GM12878 (cell line): ENCODE measurements around the gene SPINT2. TPM values are rescaled to one million over a fixed set of nuclear protein-coding genes. Genes with fewer than 3 reads are reported as not detected.

Source experiments
- ATAC-seq: fragments of 200-7000 bp; cut with Tn5 transposase; 3 replicates; pipeline ENCODE4 v1.9.1; 2020; ENCODE audit warnings: mild to moderate bottlenecking, moderate library complexity
- BruUV-seq: library from RNA; stranded (reverse); fragments of 400-500 nt; replicated peaks from 2 replicates; lab custom pipeline; 2021; lab: Mats Ljungman, UMichigan
- CTCF ChIA-PET: fragments of 300-600 bp; sonication (Branson Sonifier 250); formaldehyde crosslinking; extraction: SDS; loops from one replicate; lab custom pipeline; 2021; ENCODE audit warnings: inconsistent platforms; lab: Yijun Ruan, JAX
- POLR2A ChIA-PET: fragments of 350-600 bp; formaldehyde crosslinking; extraction: SDS; loops from one replicate; lab custom pipeline; 2021; ENCODE audit warnings: inconsistent platforms; lab: Charles Lee
- RAD21 ChIA-PET: fragments of 300-600 bp; sonication (Branson Sonifier 250); formaldehyde crosslinking; loops from one replicate; lab custom pipeline; 2023; ENCODE audit warnings: antibody characterized with exemption; ENCODE audit not compliant: unreplicated experiment; lab: Charles Lee
- SMC1A ChIA-PET: fragments of 300-600 bp; sonication (Branson Sonifier 250); formaldehyde crosslinking; loops from one replicate; lab custom pipeline; 2023; ENCODE audit not compliant: unreplicated experiment, uncharacterized antibody; lab: Charles Lee
- DNase-seq: peaks from one replicate; pipeline ENCODE4 v3.0.0-alpha.2; 2011; ENCODE audit warnings: low read depth, low spot score
- FAIRE-seq: peaks from 3 replicates; lab custom pipeline; 2011; peaks lifted over from hg19 to GRCh38; lab: Jason Lieb, UNC
- H2AFZ ChIP-seq: 2 replicates; pipeline ENCODE4 v1.6.0; 2011; ENCODE audit warnings: low read depth, low read length, control low read depth; ENCODE audit not compliant: control insufficient read depth
- H3K27ac ChIP-seq: 2 replicates; pipeline ENCODE4 v1.5.1; 2011; ENCODE audit warnings: control low read depth; ENCODE audit not compliant: control insufficient read depth, insufficient read depth
- H3K27me3 ChIP-seq, 2 experiments: replicated peaks in 1 of 2; 2 replicates each; pipeline versions ENCODE4 v1.6.0 to v1.6.1; 2011; ENCODE audit warnings: low read length in 1 of 2; ENCODE audit not compliant: control insufficient read depth in 2 of 2, insufficient read depth in 2 of 2
- H3K36me3 ChIP-seq, 2 experiments: 2 replicates each; pipeline ENCODE4 v1.5.1; 2011; ENCODE audit warnings: low read length in 1 of 2; ENCODE audit not compliant: control insufficient read depth in 2 of 2, insufficient read depth in 2 of 2
- H3K4me1 ChIP-seq: 2 replicates; pipeline ENCODE4 v1.6.1; 2011; ENCODE audit warnings: mild to moderate bottlenecking, low read length, moderate library complexity, mixed read lengths; ENCODE audit not compliant: control insufficient read depth, insufficient read depth
- H3K4me2 ChIP-seq: 2 replicates; pipeline ENCODE4 v1.6.0; 2011; ENCODE audit warnings: control low read depth; ENCODE audit not compliant: control insufficient read depth, insufficient read depth
- H3K4me3 ChIP-seq: fragments of 200-600 bp; sonication (generic); 2 replicates; pipeline ENCODE4 v1.5.1; 2016
- H3K79me2 ChIP-seq: 2 replicates; pipeline ENCODE4 v1.6.0; 2011; ENCODE audit warnings: low read length; ENCODE audit not compliant: control insufficient read depth, insufficient read depth
- H3K9ac ChIP-seq: 2 replicates; pipeline ENCODE4 v1.8.0; 2011; ENCODE audit warnings: low read length, control low read depth, mixed read lengths; ENCODE audit not compliant: control insufficient read depth, insufficient read depth
- H3K9me3 ChIP-seq: replicated peaks from 3 replicates; pipeline ENCODE4 v1.5.1; 2011; ENCODE audit warnings: mild to moderate bottlenecking, low read length; ENCODE audit not compliant: control insufficient read depth, insufficient read depth
- H4K20me1 ChIP-seq: 2 replicates; pipeline ENCODE4 v1.6.0; 2011; ENCODE audit not compliant: control insufficient read depth, insufficient read depth
- HDAC2 ChIP-seq: fragments of 200-600 bp; sonication (generic); IDR thresholded peaks from 2 replicates; pipeline ENCODE4 v1.6.1; 2017
- IKZF1 ChIP-seq: fragments of 450-650 bp; conservative IDR thresholded peaks from 2 replicates; pipeline ENCODE4 v1.6.1; 2017; ENCODE audit warnings: antibody characterized with exemption, mild to moderate bottlenecking
- LARP7 ChIP-seq: fragments of 450-650 bp; IDR thresholded peaks from 2 replicates; pipeline ENCODE4 v1.6.1; 2017; ENCODE audit warnings: mild to moderate bottlenecking
- MTA3 ChIP-seq: IDR thresholded peaks from 2 replicates; pipeline ENCODE4 v1.6.1; 2012; ENCODE audit warnings: low read length, inconsistent platforms, borderline replicate concordance
- PKNOX1 ChIP-seq: fragments of 450-650 bp; IDR thresholded peaks from 2 replicates; pipeline ENCODE4 v1.6.1; 2016; ENCODE audit warnings: mild to moderate bottlenecking
- POLR2AphosphoS5 ChIP-seq: IDR thresholded peaks from 2 replicates; pipeline ENCODE4 v1.6.1; 2011; ENCODE audit warnings: mild to moderate bottlenecking, low read length, inconsistent platforms
- RCOR1 ChIP-seq: conservative IDR thresholded peaks from 2 replicates; pipeline ENCODE4 v1.6.1; 2012; ENCODE audit warnings: low read depth, low read length, improper control_type of control experiment
- RELB ChIP-seq: fragments of 450-650 bp; IDR thresholded peaks from 2 replicates; pipeline ENCODE4 v1.6.1; 2017; ENCODE audit warnings: low read depth, mild to moderate bottlenecking, moderate library complexity
- RFX5 ChIP-seq: IDR thresholded peaks from 2 replicates; pipeline ENCODE4 v1.6.1; 2011; ENCODE audit warnings: low read depth, low read length, improper control_type of control experiment
- SMC3 ChIP-seq: IDR thresholded peaks from 2 replicates; pipeline ENCODE4 v1.6.1; 2011; ENCODE audit warnings: low read length, improper control_type of control experiment, borderline replicate concordance
- SPI1 ChIP-seq: IDR thresholded peaks from 2 replicates; pipeline ENCODE4 v1.6.1; 2011; ENCODE audit warnings: low read depth, mild to moderate bottlenecking, low read length, moderate library complexity, borderline replicate concordance; ENCODE audit not compliant: insufficient read depth
- SREBF2 ChIP-seq: IDR thresholded peaks from 2 replicates; pipeline ENCODE4 v1.6.1; 2012; ENCODE audit warnings: mild to moderate bottlenecking, low read length
- ZBED1 ChIP-seq: IDR thresholded peaks from 2 replicates; pipeline ENCODE4 v1.6.1; 2016; ENCODE audit warnings: borderline replicate concordance
- WGBS: methylation state at CpG from one replicate; pipeline ENCODE4 v1.1.6; 2016; ENCODE audit warnings: low lambda C conversion rate; ENCODE audit not compliant: insufficient replicate concordance, insufficient coverage; ENCODE audit errors: missing lambda C conversion rate; 5-methylcytosine and 5-hydroxymethylcytosine counted together
- in situ Hi-C: fragments of 300-500 bp; cut with MboI; formaldehyde crosslinking; loops from 9 replicates; pipeline ENCODE4 v1.14.3; 2018; ENCODE audit warnings: mixed read lengths
- intact Hi-C: fragments of 100-400 bp; cut with micrococcal nuclease; formaldehyde crosslinking; loops from one replicate; pipeline ENCODE4 v1.14.2; 2022; ENCODE audit not compliant: unreplicated experiment
- polyA plus RNA-seq, 11 experiments: library from polyadenylated mRNA; depleted of rRNA in 4 of 11; unstranded in 6 of 11; stranded (reverse) in 5 of 11; fragments of >200 nt; fragmentation: Nextera tagmentation in 4 of 11; fragmentation: Illumina TruSeq in 1 of 11; extraction: Ambion mirVana in 4 of 11; extraction: Trizol in 1 of 11; gene quantifications; 1 replicate in 1 of 11; 2 replicates in 10 of 11; pipeline versions ENCODE4 v1.2.1 to v1.2.3, GENCODE V29; 2011 to 2016; ENCODE audit warnings: inconsistent platforms in 2 of 11, missing spikeins in 2 of 11, low read depth in 1 of 11
- total RNA-seq, 4 experiments: library from RNA; depleted of rRNA in 3 of 4; stranded (reverse); fragments of >200 nt in 3 of 4; fragmentation: Illumina TruSeq in 1 of 4; extraction: Trizol in 1 of 4; gene quantifications; 2 replicates each; pipeline versions ENCODE4 v1.2.1 to v1.2.3, GENCODE V29; 2013 to 2021
- TF ChIP-seq, protein P1 (sequence below): IDR thresholded peaks from 2 replicates; pipeline ENCODE4 v1.6.1; 2011; ENCODE audit warnings: borderline replicate concordance, low read depth, mild to moderate bottlenecking, moderate library complexity, mixed read lengths, low read length; ENCODE audit not compliant: insufficient read depth; ENCODE audit errors: extremely low read length
- TF ChIP-seq, protein P2 (sequence below): fragments of 450-650 bp; formaldehyde crosslinking; IDR thresholded peaks from 2 replicates; pipeline ENCODE4 v1.5.0; 2022; ENCODE audit warnings: mild to moderate bottlenecking, missing genetic modification characterization
- TF ChIP-seq, protein P3 (sequence below): IDR thresholded peaks from 2 replicates; pipeline ENCODE4 v1.6.1; 2011; ENCODE audit warnings: borderline replicate concordance, low read depth, mild to moderate bottlenecking, moderate library complexity, low read length; ENCODE audit not compliant: insufficient read depth, poor library complexity, severe bottlenecking

SPINT2 gene
- total and polyA plus RNA-seq, 10 of the 15 experiments (the other 5 are each of a cell fraction or from before 2014, with no cell fraction given), result 0.15 to 26.5 (median 17.5) TPM

GRCh38 chr19:38262585-38263268 lies 1.6 kb upstream of the SPINT2 start:
- DNase-seq, result no peak
- POLR2A ChIA-PET, result no interaction called here
- Histone ChIP-seq H3K79me2 (no peaks in the 10 kb centered on the region), H3K4me2 (no peak overlapping the region), H3K9me3 (no peaks in the 10 kb centered on the region), H3K27me3 (peaks cover 0 to 2% of the 10 kb centered on the region in 2 experiments; a peak in 2 of 4 replicates), H3K36me3 (no peaks in the 10 kb centered on the region), H3K4me3 (no peak overlapping the region), H2AFZ (no peak overlapping the region), H3K4me1 (peaks cover 9% of the 10 kb centered on the region), H3K27ac (no peak overlapping the region), H4K20me1 (no peaks in the 10 kb centered on the region), H3K9ac (no peak overlapping the region)
- CTCF ChIA-PET, result interaction anchor here (0.7 kb wide), 1 partner anchor 537 kb away, joined by 4 read pairs; no protein-coding TSS in a partner anchor
- FAIRE-seq, result no peak
- SMC1A ChIA-PET, result no interaction called here
- no peak for ATAC-seq
- RAD21 ChIA-PET, result no interaction called here
- intact Hi-C loops, result no loop called here
- 95% methylated on average over 7 of the region's 7 CpGs for WGBS
- no TSS peak for BruUV-seq
- in situ Hi-C loops, result no loop called here
- TF ChIP-seq RCOR1, result no peak
- no peak for TF ChIP-seq LARP7
- no peak for TF ChIP-seq PKNOX1
- TF ChIP-seq, protein P1, sequence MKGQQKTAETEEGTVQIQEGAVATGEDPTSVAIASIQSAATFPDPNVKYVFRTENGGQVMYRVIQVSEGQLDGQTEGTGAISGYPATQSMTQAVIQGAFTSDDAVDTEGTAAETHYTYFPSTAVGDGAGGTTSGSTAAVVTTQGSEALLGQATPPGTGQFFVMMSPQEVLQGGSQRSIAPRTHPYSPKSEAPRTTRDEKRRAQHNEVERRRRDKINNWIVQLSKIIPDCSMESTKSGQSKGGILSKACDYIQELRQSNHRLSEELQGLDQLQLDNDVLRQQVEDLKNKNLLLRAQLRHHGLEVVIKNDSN, result no peak
- TF ChIP-seq IKZF1, result no peak
- TF ChIP-seq ZBED1, result no peak
- no peak for TF ChIP-seq MTA3
- TF ChIP-seq SPI1, result no peak
- no peak for TF ChIP-seq POLR2AphosphoS5
- TF ChIP-seq, protein P2, sequence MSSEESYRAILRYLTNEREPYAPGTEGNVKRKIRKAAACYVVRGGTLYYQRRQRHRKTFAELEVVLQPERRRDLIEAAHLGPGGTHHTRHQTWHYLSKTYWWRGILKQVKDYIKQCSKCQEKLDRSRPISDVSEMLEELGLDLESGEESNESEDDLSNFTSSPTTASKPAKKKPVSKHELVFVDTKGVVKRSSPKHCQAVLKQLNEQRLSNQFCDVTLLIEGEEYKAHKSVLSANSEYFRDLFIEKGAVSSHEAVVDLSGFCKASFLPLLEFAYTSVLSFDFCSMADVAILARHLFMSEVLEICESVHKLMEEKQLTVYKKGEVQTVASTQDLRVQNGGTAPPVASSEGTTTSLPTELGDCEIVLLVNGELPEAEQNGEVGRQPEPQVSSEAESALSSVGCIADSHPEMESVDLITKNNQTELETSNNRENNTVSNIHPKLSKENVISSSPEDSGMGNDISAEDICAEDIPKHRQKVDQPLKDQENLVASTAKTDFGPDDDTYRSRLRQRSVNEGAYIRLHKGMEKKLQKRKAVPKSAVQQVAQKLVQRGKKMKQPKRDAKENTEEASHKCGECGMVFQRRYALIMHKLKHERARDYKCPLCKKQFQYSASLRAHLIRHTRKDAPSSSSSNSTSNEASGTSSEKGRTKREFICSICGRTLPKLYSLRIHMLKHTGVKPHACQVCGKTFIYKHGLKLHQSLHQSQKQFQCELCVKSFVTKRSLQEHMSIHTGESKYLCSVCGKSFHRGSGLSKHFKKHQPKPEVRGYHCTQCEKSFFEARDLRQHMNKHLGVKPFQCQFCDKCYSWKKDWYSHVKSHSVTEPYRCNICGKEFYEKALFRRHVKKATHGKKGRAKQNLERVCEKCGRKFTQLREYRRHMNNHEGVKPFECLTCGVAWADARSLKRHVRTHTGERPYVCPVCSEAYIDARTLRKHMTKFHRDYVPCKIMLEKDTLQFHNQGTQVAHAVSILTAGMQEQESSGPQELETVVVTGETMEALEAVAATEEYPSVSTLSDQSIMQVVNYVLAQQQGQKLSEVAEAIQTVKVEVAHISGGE (CRISPR knock-in tag), result no peak
- TF ChIP-seq SMC3, result no peak
- TF ChIP-seq, protein P3, sequence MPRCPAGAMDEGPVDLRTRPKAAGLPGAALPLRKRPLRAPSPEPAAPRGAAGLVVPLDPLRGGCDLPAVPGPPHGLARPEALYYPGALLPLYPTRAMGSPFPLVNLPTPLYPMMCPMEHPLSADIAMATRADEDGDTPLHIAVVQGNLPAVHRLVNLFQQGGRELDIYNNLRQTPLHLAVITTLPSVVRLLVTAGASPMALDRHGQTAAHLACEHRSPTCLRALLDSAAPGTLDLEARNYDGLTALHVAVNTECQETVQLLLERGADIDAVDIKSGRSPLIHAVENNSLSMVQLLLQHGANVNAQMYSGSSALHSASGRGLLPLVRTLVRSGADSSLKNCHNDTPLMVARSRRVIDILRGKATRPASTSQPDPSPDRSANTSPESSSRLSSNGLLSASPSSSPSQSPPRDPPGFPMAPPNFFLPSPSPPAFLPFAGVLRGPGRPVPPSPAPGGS, result no peak
- TF ChIP-seq RELB, result no peak
- no peak for TF ChIP-seq HDAC2
- no peak for TF ChIP-seq RFX5
- TF ChIP-seq SREBF2, result no peak
